ENCODE measurements around the gene F2R.

GRCh38 chr5:76684756-76685519 is 31.0 kb upstream of the F2R start:
- TF ChIP-seq EZH2phosphoT487 (IDR thresholded peaks at IDR 0.05; ENCODE audit: insufficient read depth, low read depth) (no peak), EZH2 (IDR thresholded peaks at IDR 0.05; ENCODE audit: insufficient read depth, poor library complexity, severe bottlenecking) (no peak)

Data from GM23248 (cell line).